RWPE2 (cell line): ENCODE measurements around the gene HOXD3.
A peak's percentile ranks its signal among the peaks of the same experiment; 100 is the strongest.

ENCODE experiments used
- ATAC-seq: fragments of 200-7000 bp; cut with Tn5 transposase; 3 replicates; pipeline ENCODE4 v1.9.1; 2021; ENCODE audit warnings: low read depth
- DNase-seq: peaks from one replicate; pipeline ENCODE4 v3.0.0-alpha.2; 2020; ENCODE audit warnings: low spot score
- H3K27ac ChIP-seq: fragments of 450-650 bp; 2 replicates; pipeline ENCODE4 v1.5.1; 2017; ENCODE audit warnings: mild to moderate bottlenecking; ENCODE audit not compliant: poor library complexity, severe bottlenecking
- H3K27me3 ChIP-seq: fragments of 250-450 bp; sonication (Bioruptor Pico); 2 replicates; pipeline ENCODE4 v1.5.1; 2021; ENCODE audit warnings: mild to moderate bottlenecking, moderate library complexity; ENCODE audit not compliant: insufficient read depth, poor library complexity, severe bottlenecking
- H3K36me3 ChIP-seq: fragments of 250-450 bp; sonication (Bioruptor Pico); 2 replicates; pipeline ENCODE4 v1.5.1; 2020; ENCODE audit warnings: low read depth, mild to moderate bottlenecking, moderate library complexity
- H3K4me1 ChIP-seq: fragments of 250-450 bp; sonication (Bioruptor Pico); 2 replicates; pipeline ENCODE4 v1.5.1; 2021; ENCODE audit warnings: mild to moderate bottlenecking, moderate library complexity; ENCODE audit not compliant: insufficient read depth, poor library complexity, severe bottlenecking
- H3K4me3 ChIP-seq: fragments of 250-450 bp; sonication (Bioruptor Pico); 2 replicates; pipeline ENCODE4 v1.5.1; 2021; ENCODE audit warnings: mild to moderate bottlenecking, moderate library complexity; ENCODE audit not compliant: severe bottlenecking
- H3K9me3 ChIP-seq: fragments of 250-450 bp; sonication (Bioruptor Pico); 2 replicates; pipeline ENCODE4 v1.5.1; 2021; ENCODE audit warnings: mild to moderate bottlenecking, moderate library complexity; ENCODE audit not compliant: severe bottlenecking
- CTCF ChIP-seq: fragments of 450-650 bp; IDR thresholded peaks from one replicate; pipeline ENCODE4 v1.5.1; 2017; ENCODE audit warnings: mild to moderate bottlenecking, moderate library complexity; ENCODE audit not compliant: poor library complexity, severe bottlenecking

HOXD3 gene

GRCh38 chr2:176158855-176159662, 2.0 kb downstream of the HOXD3 start:
- no peak for ATAC-seq
- TF ChIP-seq CTCF = no peak
- no peak overlapping the region for H3K27ac ChIP-seq
- peaks cover 57% of the 10 kb centered on the region for H3K27me3 ChIP-seq
- no peaks in the 10 kb centered on the region for H3K36me3 ChIP-seq
- H3K9me3 ChIP-seq = no peaks in the 10 kb centered on the region
- H3K4me3 ChIP-seq = no peak overlapping the region
- H3K4me1 ChIP-seq = no peaks in the 10 kb centered on the region
- DNase-seq = no peak

- TF ChIP-seq CTCF = no peak
- peaks cover 64% of the 10 kb centered on the region for H3K27me3 ChIP-seq
- no peak overlapping the region for H3K4me3 ChIP-seq
- DNase-seq = no peak
- no peaks in the 10 kb centered on the region for H3K9me3 ChIP-seq
- ATAC-seq = 0 out of 3 replicates have a peak, but pooled peaks have one; percentile 11
- no peak overlapping the region for H3K27ac ChIP-seq
- no peaks in the 10 kb centered on the region for H3K36me3 ChIP-seq
- no peaks in the 10 kb centered on the region for H3K4me1 ChIP-seq
Measured at GRCh38 chr2:176159663-176160250, 2.6 kb downstream of the HOXD3 start.

GRCh38 chr2:176160251-176160985, 3.3 kb downstream of the HOXD3 start:
- H3K27me3 ChIP-seq = peaks cover 71% of the 10 kb centered on the region
- DNase-seq = no peak
- H3K36me3 ChIP-seq = no peaks in the 10 kb centered on the region

GRCh38 chr2:176160986-176161824, 4.1 kb downstream of the HOXD3 start:
- H3K27me3 ChIP-seq = peaks cover 78% of the 10 kb centered on the region
- no peak overlapping the region for H3K27ac ChIP-seq
- no peak for TF ChIP-seq CTCF

More at GRCh38 chr2:176160251-176160985, 3.3 kb downstream of the HOXD3 start:
- Histone ChIP-seq H3K4me1 (no peaks in the 10 kb centered on the region), H3K4me3 (no peak overlapping the region), H3K9me3 (no peaks in the 10 kb centered on the region), H3K27ac (no peak overlapping the region)
- TF ChIP-seq CTCF = no peak
- peak; percentile 23; the same call in 1 of the 3 replicates for ATAC-seq

More at GRCh38 chr2:176160986-176161824, 4.1 kb downstream of the HOXD3 start:
- no peak overlapping the region for H3K4me3 ChIP-seq
- ATAC-seq (no peak), DNase-seq (no peak)
- H3K36me3 ChIP-seq = no peaks in the 10 kb centered on the region
- no peaks in the 10 kb centered on the region for H3K4me1 ChIP-seq
- H3K9me3 ChIP-seq = no peaks in the 10 kb centered on the region
